ENCODE results near the gene LFNG.

LFNG gene

GRCh38 chr7:2518737-2519118, 846 bp upstream of the LFNG start:
- no peak for DNase-seq

GRCh38 chr7:2520131-2520760, 672 bp downstream of the LFNG start:
- peak; percentile 40 to 80 for DNase-seq

- no peak for DNase-seq
Observed at GRCh38 chr7:2520761-2521290, 1.3 kb downstream of the LFNG start.

GRCh38 chr7:2521341-2521745, 1.8 kb downstream of the LFNG start:
- DNase-seq = no peak

- no peak for DNase-seq
Observed at GRCh38 chr7:2521952-2522591, 2.5 kb downstream of the LFNG start.

- DNase-seq = no peak
Observed at GRCh38 chr7:2522780-2523433, 3.3 kb downstream of the LFNG start.

- no peak for DNase-seq
Observed at GRCh38 chr7:2523461-2523936, 3.9 kb downstream of the LFNG start.

GRCh38 chr7:2523941-2524807, 4.6 kb downstream of the LFNG start:
- no peak for DNase-seq

GRCh38 chr7:2524808-2525657, 5.5 kb downstream of the LFNG start:
- DNase-seq = no peak

GRCh38 chr7:2525658-2526630, 6.4 kb downstream of the LFNG start:
- peak in 1 of 2 experiments; percentile 15 for DNase-seq

- no peak for DNase-seq
Observed at GRCh38 chr7:2526659-2527504, 7.3 kb downstream of the LFNG start.

- DNase-seq = no peak
Observed at GRCh38 chr7:2527505-2528467, 8.2 kb downstream of the LFNG start.

- no peak for DNase-seq
Observed at GRCh38 chr7:2528481-2529095, 9.0 kb downstream of the LFNG start.

- DNase-seq = no peak
Observed at GRCh38 chr7:2529161-2530070, 9.8 kb downstream of the LFNG start.

- no peak for DNase-seq
Observed at GRCh38 chr7:2530071-2530987, 10.8 kb downstream of the LFNG start.
